K562 (cell line): ENCODE measurements around the gene ZDHHC14. TPM values are rescaled to one million over a fixed set of nuclear protein-coding genes. Genes with fewer than 3 reads are reported as not detected.

ENCODE experiments used
- ATAC-seq: fragments of 200-7000 bp; cut with Tn5 transposase; 3 replicates; pipeline ENCODE4 v1.9.1; 2020; ENCODE audit warnings: moderate library complexity
- BruUV-seq: library from RNA; stranded (reverse); fragments of 400-500 nt; replicated peaks from 2 replicates; lab custom pipeline; 2021; lab: Mats Ljungman, UMichigan
- CTCF ChIA-PET: fragments of 300-600 bp; formaldehyde crosslinking; extraction: SDS; loops from one replicate; lab custom pipeline; 2021; ENCODE audit warnings: low intra/inter-chr PET ratio; lab: Yijun Ruan, JAX
- POLR2A ChIA-PET: fragments of 300-600, 350-650 bp; sonication (Branson Sonifier 250); formaldehyde crosslinking; extraction: SDS; loops from one replicate; lab custom pipeline; 2021; ENCODE audit warnings: antibody characterized with exemption, inconsistent platforms; lab: Yijun Ruan, JAX
- DNase-seq, 4 experiments: peaks; one replicate each; pipeline versions ENCODE4 v3.0.0 to v3.0.0-alpha.2; 2011 to 2018; ENCODE audit warnings: low spot score in 3 of 4, mixed read lengths in 3 of 4; ENCODE audit errors: extremely low read depth in 1 of 4
- FAIRE-seq: peaks from 2 replicates; lab custom pipeline; 2011; peaks lifted over from hg19 to GRCh38; lab: Jason Lieb, UNC
- H2AFZ ChIP-seq: 2 replicates; pipeline ENCODE4 v1.6.0; 2011; ENCODE audit warnings: low read depth, low read length, control low read depth, inconsistent platforms
- H3K27ac ChIP-seq: fragments of 200-600 bp; 3 replicates; pipeline ENCODE4 v1.8.0; 2011; ENCODE audit warnings: low read depth, mild to moderate bottlenecking, control low read depth, inconsistent platforms, low read length, moderate library complexity, mixed read lengths; ENCODE audit errors: extremely low read depth
- H3K27me3 ChIP-seq, 2 experiments: fragments of 300-600 bp in 1 of 2; 2 replicates in 1 of 2; 3 replicates in 1 of 2; pipeline versions ENCODE4 v1.6.0 to v1.8.0; 2011; ENCODE audit warnings: inconsistent platforms in 2 of 2, low read length in 2 of 2, mild to moderate bottlenecking in 1 of 2, mixed read lengths in 1 of 2, moderate library complexity in 1 of 2; ENCODE audit not compliant: control insufficient read depth in 2 of 2, insufficient read depth in 2 of 2
- H3K36me3 ChIP-seq: fragments of 300-600 bp; 3 replicates; pipeline ENCODE4 v1.8.0; 2011; ENCODE audit warnings: mild to moderate bottlenecking, low read length, inconsistent platforms; ENCODE audit not compliant: control insufficient read depth, insufficient read depth
- H3K4me1 ChIP-seq, 2 experiments: fragments of 200-600 bp in 1 of 2; replicated peaks in 1 of 2; 2 replicates in 1 of 2; 3 replicates in 1 of 2; pipeline versions ENCODE4 v1.5.1 to v1.8.0; 2011; ENCODE audit warnings: inconsistent platforms in 2 of 2, low read length in 2 of 2, mild to moderate bottlenecking in 1 of 2, mixed read lengths in 1 of 2, moderate library complexity in 1 of 2; ENCODE audit not compliant: control insufficient read depth in 2 of 2, insufficient read depth in 2 of 2
- H3K4me2 ChIP-seq: 2 replicates; pipeline ENCODE4 v1.6.1; 2011; ENCODE audit warnings: low read length, control low read depth, inconsistent platforms, mixed read lengths; ENCODE audit not compliant: insufficient read depth
- H3K4me3 ChIP-seq: fragments of 200-600 bp; sonication (generic), shearing (Covaris generic); 2 replicates; pipeline ENCODE4 v1.5.1; 2016; ENCODE audit warnings: control low read depth, inconsistent platforms
- H3K79me2 ChIP-seq: fragments of 200-600 bp; 3 replicates; pipeline ENCODE4 v1.8.0; 2011; ENCODE audit warnings: low read length, inconsistent platforms; ENCODE audit not compliant: control insufficient read depth, insufficient read depth
- H3K9ac ChIP-seq, 2 experiments: 2 replicates each; pipeline versions ENCODE4 v1.6.0 to v1.6.1; 2011; ENCODE audit warnings: low read depth in 2 of 2, low read length in 2 of 2, control low read depth in 1 of 2, inconsistent platforms in 1 of 2, mild to moderate bottlenecking in 1 of 2, mixed read lengths in 1 of 2; ENCODE audit not compliant: insufficient read depth in 1 of 2
- H3K9me1 ChIP-seq: one replicate; pipeline ENCODE4 v1.6.0; 2011; ENCODE audit warnings: inconsistent platforms, mild to moderate bottlenecking, low read length, moderate library complexity; ENCODE audit not compliant: control insufficient read depth, insufficient read depth
- H3K9me3 ChIP-seq: replicated peaks from 2 replicates; pipeline ENCODE4 v1.5.1; 2011; ENCODE audit warnings: low read depth, low read length, inconsistent platforms; ENCODE audit not compliant: control insufficient read depth, insufficient read depth
- H4K20me1 ChIP-seq: replicated peaks from 2 replicates; pipeline ENCODE4 v1.6.1; 2011; ENCODE audit warnings: low read length, inconsistent platforms, mixed read lengths; ENCODE audit not compliant: control insufficient read depth, insufficient read depth
- ARID1B ChIP-seq: fragments of 450-650 bp; IDR thresholded peaks from 2 replicates; pipeline ENCODE4 v1.6.1; 2016; ENCODE audit warnings: antibody characterized with exemption, mild to moderate bottlenecking, inconsistent platforms
- CBFA2T3 ChIP-seq: fragments of 450-650 bp; IDR thresholded peaks from 2 replicates; pipeline ENCODE4 v1.6.1; 2017
- CBX3 ChIP-seq, 2 experiments: IDR thresholded peaks; 1 replicate in 1 of 2; 2 replicates in 1 of 2; pipeline ENCODE4 v1.6.1; 2012; ENCODE audit warnings: inconsistent platforms in 2 of 2, low read length in 2 of 2, borderline replicate concordance in 1 of 2, control low read depth in 1 of 2
- CEBPG ChIP-seq, 3 experiments: fragments of 200-800 bp in 1 of 3; sonication (Bioruptor generic) in 1 of 3; sonication (generic) in 1 of 3; formaldehyde crosslinking in 1 of 3; IDR thresholded peaks in 2 of 3; conservative IDR thresholded peaks in 1 of 3; 2 replicates each; pipeline versions ENCODE4 v1.6.1 to v1.8.0; 2016 to 2022; ENCODE audit warnings: missing compliant biosample characterization in 2 of 3, missing genetic modification characterization in 2 of 3, mild to moderate bottlenecking in 1 of 3, missing genetic modification reagents in 1 of 3
- DMBX1 ChIP-seq: fragments of 250-450 bp; sonication (Bioruptor Pico); IDR thresholded peaks from 2 replicates; pipeline ENCODE4 v1.8.0; 2022; ENCODE audit warnings: inconsistent platforms, mild to moderate bottlenecking, moderate library complexity, borderline replicate concordance
- FOXK2 ChIP-seq, 2 experiments: fragments of 450-650 bp; IDR thresholded peaks in 1 of 2; conservative IDR thresholded peaks in 1 of 2; 2 replicates each; pipeline ENCODE4 v1.6.1; 2016; ENCODE audit warnings: low read depth in 2 of 2, mild to moderate bottlenecking in 1 of 2
- NCOA6 ChIP-seq: fragments of 450-650 bp; IDR thresholded peaks from 2 replicates; pipeline ENCODE4 v1.6.1; 2017; ENCODE audit warnings: mild to moderate bottlenecking
- NRF1 ChIP-seq, 2 experiments: fragments of 450-650 bp; IDR thresholded peaks in 1 of 2; conservative IDR thresholded peaks in 1 of 2; 2 replicates each; pipeline ENCODE4 v1.6.1; 2014; ENCODE audit warnings: mild to moderate bottlenecking in 2 of 2
- RBM15 ChIP-seq: fragments of 200-400 bp; formaldehyde crosslinking; IDR thresholded peaks from 2 replicates; pipeline ENCODE4 v1.6.1; 2018; ENCODE audit warnings: mild to moderate bottlenecking, low read length, moderate library complexity; ENCODE audit not compliant: insufficient read depth
- SRSF3 ChIP-seq: fragments of 200-400 bp; formaldehyde crosslinking; IDR thresholded peaks from 2 replicates; pipeline ENCODE4 v1.6.1; 2016; ENCODE audit warnings: mild to moderate bottlenecking, low read length, moderate library complexity; ENCODE audit not compliant: insufficient read depth
- TAF7 ChIP-seq: fragments of 450-650 bp; IDR thresholded peaks from 2 replicates; pipeline ENCODE4 v1.6.1; 2016; ENCODE audit warnings: missing genetic modification characterization, missing compliant biosample characterization
- TARDBP ChIP-seq: fragments of 450-650 bp; IDR thresholded peaks from 2 replicates; pipeline ENCODE4 v1.6.1; 2016
- WGBS: fragments of 100-300 bp; shearing (Covaris generic); methylation state at CpG from one replicate; pipeline ENCODE4 v1.1.6; 2016; ENCODE audit warnings: low coverage, mixed read lengths; ENCODE audit not compliant: insufficient coverage; ENCODE audit errors: missing lambda C conversion rate; 5-methylcytosine and 5-hydroxymethylcytosine counted together
- in situ Hi-C: fragments of 300-500 bp; cut with MboI; formaldehyde crosslinking; loops from 4 replicates; pipeline ENCODE4 v1.15.0; 2018; ENCODE audit warnings: inconsistent platforms, mixed read lengths
- intact Hi-C: fragments of 100-400 bp; cut with micrococcal nuclease; formaldehyde crosslinking; loops from 2 replicates; pipeline ENCODE4 v1.14.2; 2022
- polyA plus RNA-seq, 8 experiments: library from polyadenylated mRNA; depleted of rRNA in 4 of 8; stranded (reverse) in 5 of 8; unstranded in 3 of 8; fragments of >200 nt; fragmentation: Nextera tagmentation in 2 of 8; fragmentation: Illumina TruSeq in 1 of 8; extraction: Ambion mirVana in 2 of 8; extraction: Trizol in 1 of 8; gene quantifications; 2 replicates each; pipeline versions ENCODE4 v1.2.1 to v1.2.3, GENCODE V29; 2011 to 2014; ENCODE audit warnings: inconsistent platforms in 1 of 8, missing spikeins in 1 of 8
- total RNA-seq, 7 experiments: library from RNA; depleted of rRNA in 6 of 7; stranded (reverse); fragments of >200 nt in 6 of 7; fragmentation: Illumina TruSeq in 2 of 7; extraction: Trizol in 2 of 7; gene quantifications; 2 replicates each; pipeline versions ENCODE4 v1.2.1 to v1.2.3, GENCODE V29; 2011 to 2021; ENCODE audit warnings: low replicate concordance in 1 of 7
- TF ChIP-seq, protein P1 (sequence below), 2 experiments: fragments of 450-650 bp in 1 of 2; sonication (generic) in 1 of 2; formaldehyde crosslinking in 1 of 2; IDR thresholded peaks in 1 of 2; conservative IDR thresholded peaks in 1 of 2; 2 replicates each; pipeline versions ENCODE4 v1.6.1 to v1.8.1; 2016 to 2023; ENCODE audit warnings: mild to moderate bottlenecking in 2 of 2, moderate library complexity in 2 of 2, inconsistent platforms in 1 of 2, missing genetic modification reagents in 1 of 2
- TF ChIP-seq, protein P2 (sequence below): fragments of 450-650 bp; formaldehyde crosslinking; IDR thresholded peaks from 2 replicates; pipeline ENCODE4 v1.4.0; 2022; ENCODE audit warnings: missing genetic modification characterization

The ZDHHC14 gene
- total and polyA plus RNA-seq, 9 of the 15 experiments (the other 6 are each of a cell fraction or from before 2014, with no cell fraction given), result 0.92 to 23.1 (median 13.8) TPM

GRCh38 chr6:157503018-157503747 is 122.2 kb downstream of the ZDHHC14 start:
- Histone ChIP-seq H3K36me3 (peaks cover 4% of the 10 kb centered on the region; the same call in 1 of the 3 replicates), H3K27me3 (no peaks in the 10 kb centered on the region), H3K9me3 (peaks cover 20% of the 10 kb centered on the region), H3K27ac (no peak overlapping the region; the same call in 2 of the 3 replicates), H3K9ac (peak overlapping the region in 1 of 2 experiments; percentile 54; a peak in 1 of 4 replicates), H3K4me2 (no peak overlapping the region; the same call in 1 of the 2 replicates), H3K9me1 (no peaks in the 10 kb centered on the region), H3K4me3 (no peak overlapping the region), H4K20me1 (no peaks in the 10 kb centered on the region), H3K4me1 (peaks cover 3 to 16% of the 10 kb centered on the region in 2 experiments; a peak in 3 of 5 replicates), H2AFZ (no peak overlapping the region), H3K79me2 (peaks cover 2% of the 10 kb centered on the region; the same call in 1 of the 3 replicates)
- no peak for FAIRE-seq
- in situ Hi-C loops (no loop called here), intact Hi-C loops (no loop called here)
- POLR2A ChIA-PET, result interaction anchor here (1.0 to 3.6 kb wide), 4 partner anchors 10 to 179 kb away, joined by 3 to 21 read pairs (median 4); no protein-coding TSS in a partner anchor
- WGBS, result 73% methylated on average over 6 of the region's 6 CpGs
- ATAC-seq, result peak; percentile 74
- no TSS peak for BruUV-seq
- peak in 1 of 4 experiments; percentile 36 for DNase-seq
- CTCF ChIA-PET, result no interaction called here
- TF ChIP-seq FOXK2 (conservative IDR thresholded peaks at IDR 0.05 in 1 of 2, IDR thresholded peaks at IDR 0.05 in 1 of 2; ENCODE audit: low read depth in 2 of 2) (no peak), CEBPG (CRISPR knock-in tag; IDR thresholded peaks at IDR 0.05) (peak; percentile 53; the same call in 1 of the 2 replicates), CEBPG (tag; conservative IDR thresholded peaks at IDR 0.05 in 1 of 2, IDR thresholded peaks at IDR 0.05 in 1 of 2) (no peak), CBFA2T3 (peak; percentile 56), SRSF3 (no peak), TARDBP (no peak), RBM15 (no peak), DMBX1 (CRISPR knock-in tag) (no peak), ARID1B (0 out of 2 replicates have a peak, but pooled peaks have one; percentile 23), NRF1 (conservative IDR thresholded peaks at IDR 0.05 in 1 of 2, IDR thresholded peaks at IDR 0.05 in 1 of 2) (no peak), NCOA6 (no peak), TAF7 (no peak), CBX3 (IDR thresholded peaks at IDR 0.05; ENCODE audit: borderline replicate concordance in 1 of 2, low read length in 2 of 2) (0 out of 3 replicates have a peak, but pooled peaks of 1 of the 2 experiments have one; percentile 3)
- TF ChIP-seq, protein P1, sequence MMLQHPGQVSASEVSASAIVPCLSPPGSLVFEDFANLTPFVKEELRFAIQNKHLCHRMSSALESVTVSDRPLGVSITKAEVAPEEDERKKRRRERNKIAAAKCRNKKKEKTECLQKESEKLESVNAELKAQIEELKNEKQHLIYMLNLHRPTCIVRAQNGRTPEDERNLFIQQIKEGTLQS (IDR thresholded peaks at IDR 0.05), result peak; percentile 60; the same call in 1 of the 2 replicates
- TF ChIP-seq, protein P1 (CRISPR knock-in tag; conservative IDR thresholded peaks at IDR 0.05), result no peak
- TF ChIP-seq, protein P2, sequence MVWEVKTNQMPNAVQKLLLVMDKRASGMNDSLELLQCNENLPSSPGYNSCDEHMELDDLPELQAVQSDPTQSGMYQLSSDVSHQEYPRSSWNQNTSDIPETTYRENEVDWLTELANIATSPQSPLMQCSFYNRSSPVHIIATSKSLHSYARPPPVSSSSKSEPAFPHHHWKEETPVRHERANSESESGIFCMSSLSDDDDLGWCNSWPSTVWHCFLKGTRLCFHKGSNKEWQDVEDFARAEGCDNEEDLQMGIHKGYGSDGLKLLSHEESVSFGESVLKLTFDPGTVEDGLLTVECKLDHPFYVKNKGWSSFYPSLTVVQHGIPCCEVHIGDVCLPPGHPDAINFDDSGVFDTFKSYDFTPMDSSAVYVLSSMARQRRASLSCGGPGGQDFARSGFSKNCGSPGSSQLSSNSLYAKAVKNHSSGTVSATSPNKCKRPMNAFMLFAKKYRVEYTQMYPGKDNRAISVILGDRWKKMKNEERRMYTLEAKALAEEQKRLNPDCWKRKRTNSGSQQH (CRISPR knock-in tag), result no peak
